Stimulated activated naive CD4-positive, alpha-beta T cell (primary cell): Measurements from ENCODE around the gene NEDD9.

Source experiments
- DNase-seq, 6 experiments: peaks; one replicate each; lab custom pipeline; 2025; lab: John Stamatoyannopoulos, UW

Gene NEDD9

GRCh38 chr6:11260249-11261038 is 28.0 kb upstream of the NEDD9 start:
- DNase-seq = no peak

- DNase-seq = peak in 2 of 6 experiments; percentile 7 to 15
Observed at GRCh38 chr6:11258260-11259237, 26.1 kb upstream of the NEDD9 start.

DNA sequence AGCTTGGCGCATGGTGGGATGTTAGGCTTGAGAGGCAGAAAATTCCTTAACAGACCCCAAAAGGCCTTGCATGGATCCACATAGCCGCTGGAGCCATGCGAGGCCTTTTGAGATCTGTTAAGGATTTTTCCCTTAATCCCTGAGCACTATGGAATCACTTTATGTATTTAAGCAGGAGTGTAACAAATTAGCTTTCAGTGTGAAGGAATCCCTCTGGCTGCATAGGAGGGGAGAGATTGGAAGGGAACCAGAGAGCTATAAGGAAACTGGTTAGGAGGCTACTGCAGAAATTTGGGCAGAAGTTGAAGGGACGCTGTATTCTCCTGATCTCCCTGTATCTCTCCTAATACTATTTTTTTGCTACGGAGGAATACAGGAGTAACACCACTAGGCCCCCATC is 23.1 kb upstream of the NEDD9 start:
- no peak for DNase-seq

DNA sequence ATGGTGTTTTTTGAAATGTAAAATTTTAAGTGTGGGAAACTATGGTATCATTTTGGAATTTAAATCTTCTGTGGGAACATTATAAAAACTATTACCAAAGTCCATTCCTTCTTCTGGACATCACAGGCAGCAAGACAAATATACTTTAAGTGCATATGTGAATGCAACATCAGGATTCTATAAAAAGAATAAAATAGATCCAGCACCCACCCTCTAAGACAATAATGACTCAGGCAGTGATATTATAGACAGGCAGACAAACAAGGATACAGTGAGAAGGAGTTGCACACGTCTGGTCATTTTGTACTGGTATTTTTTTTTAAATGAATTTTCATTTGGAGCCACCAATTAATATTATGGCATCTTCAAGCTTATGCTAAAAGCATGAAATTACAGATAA is 21.1 kb upstream of the NEDD9 start:
- no peak for DNase-seq

GRCh38 chr6:11251553-11252360 is 19.3 kb upstream of the NEDD9 start:
- no peak for DNase-seq

- DNase-seq = no peak
Observed at GRCh38 chr6:11250108-11250507, 17.6 kb upstream of the NEDD9 start.

DNA sequence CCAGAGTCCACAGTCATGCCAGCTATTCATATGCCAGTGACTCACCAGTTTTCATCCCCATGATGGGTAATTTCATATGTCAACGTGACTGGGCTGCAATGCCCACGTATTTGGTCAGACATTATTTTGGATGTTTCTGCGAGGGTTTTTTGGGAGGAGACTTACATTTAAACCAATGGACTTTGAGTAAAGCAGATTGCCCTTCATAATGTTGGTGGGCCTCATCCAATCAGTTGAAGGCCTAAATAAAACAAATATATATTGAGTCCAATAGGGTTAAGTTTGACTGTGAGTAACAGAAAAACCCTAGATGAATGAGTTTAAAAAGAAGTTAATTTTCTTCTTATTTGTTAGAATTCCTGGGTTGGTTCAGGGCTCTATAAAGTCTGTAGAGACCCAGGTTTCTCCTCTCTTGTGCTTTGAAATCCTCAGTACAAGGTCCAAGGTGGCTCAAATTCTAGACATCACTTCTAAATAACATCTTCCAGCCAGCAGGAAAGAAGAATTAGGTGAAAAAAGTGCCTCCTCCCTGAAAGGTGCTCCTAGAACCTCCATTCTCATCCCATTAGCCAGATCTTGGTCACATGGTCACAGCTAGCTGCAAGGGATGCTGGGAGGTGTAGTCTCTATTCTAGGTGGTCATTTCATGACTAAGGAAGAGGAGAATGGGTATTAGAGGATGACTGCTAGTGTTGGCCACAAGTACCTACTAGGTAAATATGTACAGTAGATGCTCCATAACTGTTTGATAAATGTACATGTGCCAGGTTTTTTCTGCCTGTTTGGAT is 16.7 kb upstream of the NEDD9 start:
- DNase-seq = no peak

- no peak for DNase-seq
Observed at GRCh38 chr6:11246722-11247121, 14.3 kb upstream of the NEDD9 start.

DNA sequence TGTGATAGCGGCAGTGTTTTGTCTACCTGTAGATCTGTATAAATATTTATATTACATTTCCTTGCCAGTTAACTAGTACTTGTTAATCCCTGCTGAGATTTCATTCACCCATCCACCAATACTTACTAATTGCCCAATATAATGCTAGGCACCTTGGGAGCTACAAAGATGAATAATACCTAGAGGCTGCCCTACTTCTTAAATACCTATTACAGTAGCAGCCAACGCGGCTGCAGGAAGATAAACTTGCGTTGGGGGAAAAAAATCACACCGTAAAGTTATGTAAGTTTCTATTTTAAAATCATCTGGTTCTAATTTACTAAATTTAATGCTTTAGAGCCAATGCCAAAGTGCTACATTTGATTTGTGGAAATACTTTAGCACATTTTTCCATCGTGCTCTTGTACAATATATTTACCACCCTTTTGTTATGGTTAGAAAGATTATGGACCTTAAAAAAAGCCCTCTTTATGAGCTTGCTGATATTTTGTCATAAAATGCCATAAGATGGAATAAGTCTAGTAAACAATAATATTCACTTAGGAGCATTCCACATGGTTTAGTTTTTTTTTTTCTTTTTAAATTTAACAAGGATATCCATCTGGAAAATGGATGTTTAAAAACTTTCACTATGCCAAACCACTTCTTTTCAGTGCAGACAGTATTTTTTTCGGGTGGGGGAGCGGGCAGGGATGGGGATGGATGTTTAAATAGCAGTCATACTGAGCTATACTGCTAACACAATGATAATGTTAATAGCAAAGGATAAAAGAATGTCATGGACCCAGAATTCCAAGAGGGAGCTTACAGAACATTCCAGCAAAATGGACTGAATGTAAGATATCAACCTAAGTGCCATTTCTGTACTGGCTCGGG is 13.2 kb upstream of the NEDD9 start:
- no peak for DNase-seq

- no peak for DNase-seq
Observed at GRCh38 chr6:11244387-11245126, 12.1 kb upstream of the NEDD9 start.

DNA sequence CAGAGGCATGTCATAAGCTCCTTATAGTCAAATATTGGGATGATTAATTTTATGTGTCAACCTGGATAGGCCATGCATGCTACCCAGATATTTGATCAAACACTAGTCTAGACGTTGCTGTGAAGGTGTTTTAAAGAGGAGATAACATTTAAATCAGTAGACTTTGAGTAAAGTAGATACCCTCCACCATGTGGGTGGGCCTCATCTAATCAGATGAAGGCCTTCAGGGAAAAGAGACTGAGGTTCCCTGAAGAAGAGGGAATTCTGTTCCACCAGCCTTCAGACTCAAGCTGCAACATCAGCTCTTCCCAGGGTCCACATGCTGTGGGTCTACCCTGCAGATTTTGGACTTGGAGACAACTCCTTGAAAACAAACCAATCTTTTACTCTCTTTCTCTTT is 11.4 kb upstream of the NEDD9 start:
- DNase-seq = no peak

GRCh38 chr6:11242711-11243110 is 10.2 kb upstream of the NEDD9 start:
- DNase-seq = no peak

- DNase-seq = no peak
Observed at GRCh38 chr6:11241793-11242201, 9.3 kb upstream of the NEDD9 start.

DNA sequence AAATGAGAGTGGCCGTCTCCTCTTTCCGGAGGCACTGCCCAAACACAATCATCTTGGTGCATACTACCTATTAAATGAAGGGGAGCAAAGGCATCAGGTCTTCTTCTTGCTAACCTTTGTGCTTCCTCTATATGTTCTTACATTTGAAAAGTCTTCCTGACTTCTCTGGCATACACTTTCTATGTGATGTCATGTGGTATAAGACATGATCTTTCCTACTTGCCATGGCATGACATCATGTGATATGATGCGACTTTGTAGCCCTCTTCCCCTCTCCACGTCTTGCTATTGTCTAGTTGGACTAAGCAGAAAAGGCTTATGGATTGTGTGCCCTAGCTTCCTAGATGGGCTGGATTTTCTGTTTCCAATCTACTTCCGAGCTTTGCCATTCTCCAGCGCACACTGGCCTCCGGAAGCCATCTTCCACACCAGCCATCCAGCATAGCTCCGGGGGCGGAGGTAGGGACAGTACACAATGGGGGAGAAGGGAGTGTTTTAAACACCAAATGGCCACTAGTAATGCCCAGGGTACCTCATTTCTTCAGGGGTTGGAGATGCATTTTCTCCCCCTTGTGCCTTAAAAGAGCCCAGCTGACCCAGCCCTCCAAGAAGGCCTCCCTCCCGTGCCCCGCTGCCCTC is 8.8 kb upstream of the NEDD9 start:
- DNase-seq = no peak

- no peak for DNase-seq
Observed at GRCh38 chr6:11237956-11238355, 5.5 kb upstream of the NEDD9 start.

- DNase-seq = no peak
Observed at GRCh38 chr6:11237428-11237827, 5.0 kb upstream of the NEDD9 start.

GRCh38 chr6:11236915-11237314 is 4.4 kb upstream of the NEDD9 start:
- DNase-seq = no peak

DNA sequence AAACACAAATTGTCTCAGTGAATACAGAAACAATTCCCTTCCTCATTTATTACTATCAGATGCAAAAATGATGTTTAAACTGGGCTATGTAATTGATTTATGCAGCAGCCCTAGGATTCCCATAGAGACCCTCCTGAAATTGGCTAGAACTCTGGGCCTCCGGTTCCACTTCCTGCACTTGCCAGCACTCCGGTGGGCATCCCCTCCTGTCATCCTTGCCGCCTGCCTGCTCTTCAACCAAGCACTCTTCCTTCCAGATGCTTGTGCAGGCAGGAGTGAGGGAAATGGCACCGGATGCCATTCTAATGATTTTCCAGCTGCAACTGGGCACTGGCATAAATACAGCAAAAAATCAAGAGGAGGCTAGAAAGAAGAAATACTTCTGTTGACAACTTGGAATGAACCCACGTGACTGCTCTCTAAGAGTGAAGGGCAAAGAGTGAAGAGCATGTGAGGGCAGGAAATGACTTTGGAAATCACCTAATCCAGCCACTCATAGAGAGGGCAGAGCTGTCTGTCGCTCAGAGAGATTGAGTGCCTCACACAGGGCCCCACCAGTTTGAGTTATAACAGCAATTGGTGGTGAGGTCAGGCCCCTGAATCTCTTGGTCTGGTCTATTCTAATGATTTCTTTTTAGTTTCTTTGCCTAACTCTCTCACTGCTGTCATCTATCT is 3.7 kb upstream of the NEDD9 start:
- peak in 3 of 6 experiments; percentile 2 to 30 (median 14) for DNase-seq

GRCh38 chr6:11235062-11235461 is 2.6 kb upstream of the NEDD9 start:
- DNase-seq = no peak
